ENCODE data around the gene ZNF316.
"Not testable (repeated sequence)": the region's sequence is repeated elsewhere in the genome, so short reads cannot be mapped to it uniquely, and the experiment has no call there.

Gene ZNF316

GRCh38 chr7:6631605-6632004 lies 5.5 kb upstream of the ZNF316 start:
- Histone ChIP-seq H3K9me2 (replicated peaks; ENCODE audit: insufficient read depth, low read length) (no peaks in the 10 kb centered on the region), H3K27me3 (replicated peaks; ENCODE audit: insufficient read depth, low read length) (no peaks in the 10 kb centered on the region), H3K27ac (ENCODE audit: low read length) (no peak overlapping the region), H4K20me1 (ENCODE audit: insufficient read depth, low read length) (no peaks in the 10 kb centered on the region), H3K4me2 (ENCODE audit: low read depth, low read length) (no peak overlapping the region), H3K36me3 (replicated peaks; ENCODE audit: insufficient read depth, low read length) (no peaks in the 10 kb centered on the region), H3K79me2 (ENCODE audit: low read length) (no peaks in the 10 kb centered on the region), H3K4me3 (ENCODE audit: low read length) (no peak overlapping the region), H2AFZ (ENCODE audit: low read length) (no peak overlapping the region), H3K9ac (ENCODE audit: low read length) (no peak overlapping the region), H3F3A (ENCODE audit: insufficient read depth, low read length) (no peaks in the 10 kb centered on the region), H3K9me3 (replicated peaks; ENCODE audit: insufficient read depth, low read length) (no peaks in the 10 kb centered on the region), H3K4me1 (ENCODE audit: low read length) (no peaks in the 10 kb centered on the region)
- no peak for DNase-seq
- no peak for TF ChIP-seq EZH2phosphoT487 (IDR thresholded peaks at IDR 0.05; ENCODE audit: low read length)
- no peak for TF ChIP-seq EZH2 (optimal IDR thresholded peaks at IDR 0.05; ENCODE audit: low read depth, low read length)
- no peak for TF ChIP-seq CTCF (IDR thresholded peaks at IDR 0.05; ENCODE audit: low read length)

- Histone ChIP-seq H3K4me3 (ENCODE audit: low read length) (no peak overlapping the region), H3K4me1 (ENCODE audit: low read length) (no peaks in the 10 kb centered on the region), H3K9ac (ENCODE audit: low read length) (no peak overlapping the region), H2AFZ (ENCODE audit: low read length) (no peak overlapping the region), H3K4me2 (ENCODE audit: low read depth, low read length) (no peak overlapping the region), H3F3A (ENCODE audit: insufficient read depth, low read length) (no peaks in the 10 kb centered on the region), H3K36me3 (replicated peaks; ENCODE audit: insufficient read depth, low read length) (no peaks in the 10 kb centered on the region), H3K9me2 (replicated peaks; ENCODE audit: insufficient read depth, low read length) (no peaks in the 10 kb centered on the region), H3K27ac (ENCODE audit: low read length) (no peak overlapping the region), H4K20me1 (ENCODE audit: insufficient read depth, low read length) (no peaks in the 10 kb centered on the region), H3K79me2 (ENCODE audit: low read length) (peaks cover 17% of the 10 kb centered on the region), H3K27me3 (replicated peaks; ENCODE audit: insufficient read depth, low read length) (no peaks in the 10 kb centered on the region), H3K9me3 (replicated peaks; ENCODE audit: insufficient read depth, low read length) (no peaks in the 10 kb centered on the region)
- no peak for DNase-seq
- TF ChIP-seq EZH2 (optimal IDR thresholded peaks at IDR 0.05; ENCODE audit: low read depth, low read length) (no peak), EZH2phosphoT487 (IDR thresholded peaks at IDR 0.05; ENCODE audit: low read length) (no peak)
Observed at GRCh38 chr7:6634021-6634420, 3.1 kb upstream of the ZNF316 start.

GRCh38 chr7:6634971-6635370 lies 2.1 kb upstream of the ZNF316 start:
- not testable (repeated sequence) for H3K4me2 ChIP-seq (ENCODE audit: low read depth, low read length); DNase-seq; H3K36me3 ChIP-seq (replicated peaks; ENCODE audit: insufficient read depth, low read length)

GRCh38 chr7:6637544-6638229 lies 569 bp downstream of the ZNF316 start:
- H3K4me3 ChIP-seq (ENCODE audit: low read length): peak overlapping the region; percentile 69
- H2AFZ ChIP-seq (ENCODE audit: low read length): 0 out of 2 replicates have a peak overlapping the region, but pooled peaks have one; percentile 35
- no peaks in the 10 kb centered on the region for H3K9me3 ChIP-seq (replicated peaks; ENCODE audit: insufficient read depth, low read length)
- H3F3A ChIP-seq (ENCODE audit: insufficient read depth, low read length): no peaks in the 10 kb centered on the region
- H3K4me1 ChIP-seq (ENCODE audit: low read length): no peaks in the 10 kb centered on the region
- H3K4me2 ChIP-seq (ENCODE audit: low read depth, low read length): peak overlapping the region; percentile 86
- H3K27ac ChIP-seq (ENCODE audit: low read length): no peak overlapping the region
- no peaks in the 10 kb centered on the region for H4K20me1 ChIP-seq (ENCODE audit: insufficient read depth, low read length)
- no peaks in the 10 kb centered on the region; the same call in 1 of the 2 replicates for H3K36me3 ChIP-seq (replicated peaks; ENCODE audit: insufficient read depth, low read length)
- peak; percentile 45 for DNase-seq
- peaks cover 27% of the 10 kb centered on the region for H3K79me2 ChIP-seq (ENCODE audit: low read length)
- TF ChIP-seq CTCF (IDR thresholded peaks at IDR 0.05; ENCODE audit: low read length) (peak; percentile 46), EZH2 (optimal IDR thresholded peaks at IDR 0.05; ENCODE audit: low read depth, low read length) (no peak)
- H3K27me3 ChIP-seq (replicated peaks; ENCODE audit: insufficient read depth, low read length): no peaks in the 10 kb centered on the region
- peak overlapping the region; percentile 51; the same call in 1 of the 2 replicates for H3K9ac ChIP-seq (ENCODE audit: low read length)
- no peaks in the 10 kb centered on the region for H3K9me2 ChIP-seq (replicated peaks; ENCODE audit: insufficient read depth, low read length)

More at GRCh38 chr7:6634971-6635370, 2.1 kb upstream of the ZNF316 start:
- H3K27me3 ChIP-seq (replicated peaks; ENCODE audit: insufficient read depth, low read length); H4K20me1 ChIP-seq (ENCODE audit: insufficient read depth, low read length); H3K9me2 ChIP-seq (replicated peaks; ENCODE audit: insufficient read depth, low read length); H3K9ac ChIP-seq (ENCODE audit: low read length); H3K9me3 ChIP-seq (replicated peaks; ENCODE audit: insufficient read depth, low read length); H3K4me1 ChIP-seq (ENCODE audit: low read length); H2AFZ ChIP-seq (ENCODE audit: low read length); H3F3A ChIP-seq (ENCODE audit: insufficient read depth, low read length); H3K27ac ChIP-seq (ENCODE audit: low read length); H3K4me3 ChIP-seq (ENCODE audit: low read length): not testable (repeated sequence)
- peaks cover 24% of the 10 kb centered on the region for H3K79me2 ChIP-seq (ENCODE audit: low read length)

All from MM.1S (cell line).